GM19395 (cell line): ENCODE measurements around the gene HECTD2.
"Not testable (repeated sequence)": the region's sequence is repeated elsewhere in the genome, so short reads cannot be mapped to it uniquely, and the experiment has no call there.

Source experiments
- ATAC-seq: cut with Tn5 transposase; IDR thresholded peaks from one replicate; pipeline ENCODE4 v1.9.1; 2021; ENCODE audit warnings: mild to moderate bottlenecking, moderate library complexity; ENCODE audit not compliant: unreplicated experiment

Gene HECTD2

DNA sequence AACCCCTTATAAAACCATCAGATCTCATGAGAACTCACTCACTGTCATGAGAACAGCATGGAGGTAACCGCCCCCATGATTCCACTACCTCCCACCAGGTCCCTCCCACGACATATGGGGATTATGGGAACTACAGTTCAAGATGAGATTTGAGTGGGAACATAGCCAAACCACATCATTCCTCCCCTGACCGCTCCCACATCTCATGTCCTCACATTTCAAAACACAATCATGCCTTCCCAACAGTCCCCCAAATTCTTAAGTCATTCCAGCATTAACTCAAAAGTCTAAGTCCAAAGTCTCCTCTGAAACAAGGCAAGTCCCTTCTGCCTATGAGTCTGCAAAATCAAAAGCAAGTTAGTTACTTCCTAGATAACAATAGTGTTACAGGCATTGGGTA lies 150.7 kb downstream of the HECTD2 start:
- not testable (repeated sequence) for ATAC-seq

DNA sequence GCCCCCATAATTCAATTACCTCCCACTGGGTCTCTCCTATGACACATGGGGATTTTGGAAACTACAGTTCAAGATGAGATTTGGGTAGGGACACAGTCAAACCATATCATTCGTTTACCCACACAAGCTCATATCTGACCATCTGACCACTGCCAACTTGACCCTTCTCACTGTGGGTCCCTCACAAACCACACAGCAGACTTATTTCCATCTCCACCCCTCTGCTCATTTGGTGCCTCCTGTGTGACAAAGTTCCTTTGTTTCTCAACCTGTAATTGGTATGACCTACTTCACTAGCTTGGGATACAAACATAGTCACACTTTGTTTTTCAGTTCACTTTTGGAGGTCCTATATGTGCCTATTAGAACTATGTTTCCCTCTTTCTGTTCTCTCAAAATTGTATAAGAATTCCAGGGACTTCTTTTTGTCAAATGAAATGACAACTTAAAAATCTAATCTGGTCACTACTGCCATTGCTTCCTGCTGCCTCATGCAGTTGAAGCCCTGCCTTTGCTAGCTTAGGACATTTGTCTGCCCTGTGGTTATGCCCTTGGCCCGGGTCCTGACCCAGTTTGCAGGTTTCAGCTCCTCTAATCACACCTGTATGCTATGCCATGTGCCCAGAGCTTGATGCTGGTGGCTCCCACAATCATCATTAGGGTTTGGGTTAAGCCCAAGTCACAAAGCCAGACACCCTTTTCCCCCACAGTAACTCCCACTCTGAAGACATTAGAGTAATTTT lies 152.9 kb downstream of the HECTD2 start:
- no peak for ATAC-seq

DNA sequence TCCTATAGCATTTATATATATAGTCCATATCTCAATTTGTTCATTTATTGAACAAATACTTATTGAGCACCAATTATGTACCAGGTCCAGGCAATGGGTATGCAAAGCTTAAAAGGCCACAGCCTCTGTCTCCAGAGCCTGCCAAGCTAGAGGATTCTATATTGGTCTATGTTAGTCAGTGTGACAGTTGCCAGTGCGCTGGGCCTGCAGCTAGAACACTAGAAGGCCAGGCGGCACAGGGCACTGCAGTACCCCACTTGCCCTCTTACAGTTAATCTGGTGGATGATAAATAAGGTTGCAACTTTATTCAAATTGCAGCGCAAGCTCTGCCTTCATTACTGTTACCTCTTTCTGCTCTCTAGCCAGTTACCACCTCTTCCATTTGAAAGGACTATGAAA lies 153.9 kb downstream of the HECTD2 start:
- ATAC-seq: no peak
